HG03439 (cell line): ENCODE data around the gene HEBP2.
"Not testable (repeated sequence)": the region's sequence is repeated elsewhere in the genome, so short reads cannot be mapped to it uniquely, and the experiment has no call there.

Experiments
- ATAC-seq: cut with Tn5 transposase; IDR thresholded peaks from one replicate; pipeline ENCODE4 v1.9.1; 2021; ENCODE audit warnings: mild to moderate bottlenecking, moderate library complexity; ENCODE audit not compliant: unreplicated experiment

HEBP2 gene

GRCh38 chr6:138422861-138423260, 18.8 kb downstream of the HEBP2 start:
- no peak for ATAC-seq

- no peak for ATAC-seq
Observed at GRCh38 chr6:138424004-138424904, 20.2 kb downstream of the HEBP2 start.

- not testable (repeated sequence) for ATAC-seq
Observed at GRCh38 chr6:138425256-138425655, 21.2 kb downstream of the HEBP2 start.

- no peak for ATAC-seq
Observed at GRCh38 chr6:138426500-138427123, 22.6 kb downstream of the HEBP2 start.

- ATAC-seq = no peak
Observed at GRCh38 chr6:138427701-138428100, 23.7 kb downstream of the HEBP2 start.

GRCh38 chr6:138428944-138429598, 25.0 kb downstream of the HEBP2 start:
- no peak for ATAC-seq

- ATAC-seq = no peak
Observed at GRCh38 chr6:138429761-138430160, 25.7 kb downstream of the HEBP2 start.

- no peak for ATAC-seq
Observed at GRCh38 chr6:138430361-138431145, 26.5 kb downstream of the HEBP2 start.

GRCh38 chr6:138431256-138432062, 27.4 kb downstream of the HEBP2 start:
- ATAC-seq = no peak

- no peak for ATAC-seq
Observed at GRCh38 chr6:138432063-138432356, 28.0 kb downstream of the HEBP2 start.

- ATAC-seq = no peak
Observed at GRCh38 chr6:138434096-138434495, 30.1 kb downstream of the HEBP2 start.

- ATAC-seq = no peak
Observed at GRCh38 chr6:138434925-138435324, 30.9 kb downstream of the HEBP2 start.

GRCh38 chr6:138439546-138439945, 35.5 kb downstream of the HEBP2 start:
- no peak for ATAC-seq

GRCh38 chr6:138440296-138440695, 36.3 kb downstream of the HEBP2 start:
- no peak for ATAC-seq

GRCh38 chr6:138440758-138441357, 36.8 kb downstream of the HEBP2 start:
- ATAC-seq = no peak

- ATAC-seq = no peak
Observed at GRCh38 chr6:138441965-138442364, 37.9 kb downstream of the HEBP2 start.

- ATAC-seq = no peak
Observed at GRCh38 chr6:138442663-138443062, 38.6 kb downstream of the HEBP2 start.

GRCh38 chr6:138443979-138444378, 40.0 kb downstream of the HEBP2 start:
- ATAC-seq = no peak

GRCh38 chr6:138446821-138447220, 42.8 kb downstream of the HEBP2 start:
- no peak for ATAC-seq

- ATAC-seq = no peak
Observed at GRCh38 chr6:138450445-138450844, 46.4 kb downstream of the HEBP2 start.
